Suppressor macrophage treated with lipopolysaccharide for 1 hour (primary cell): ENCODE data around the gene GFRA1.

Experiments used
- DNase-seq, 3 donors: peaks; one replicate each; pipeline ENCODE4 v3.0.0-alpha.2; 2020 to 2022

GFRA1 gene, protein sequence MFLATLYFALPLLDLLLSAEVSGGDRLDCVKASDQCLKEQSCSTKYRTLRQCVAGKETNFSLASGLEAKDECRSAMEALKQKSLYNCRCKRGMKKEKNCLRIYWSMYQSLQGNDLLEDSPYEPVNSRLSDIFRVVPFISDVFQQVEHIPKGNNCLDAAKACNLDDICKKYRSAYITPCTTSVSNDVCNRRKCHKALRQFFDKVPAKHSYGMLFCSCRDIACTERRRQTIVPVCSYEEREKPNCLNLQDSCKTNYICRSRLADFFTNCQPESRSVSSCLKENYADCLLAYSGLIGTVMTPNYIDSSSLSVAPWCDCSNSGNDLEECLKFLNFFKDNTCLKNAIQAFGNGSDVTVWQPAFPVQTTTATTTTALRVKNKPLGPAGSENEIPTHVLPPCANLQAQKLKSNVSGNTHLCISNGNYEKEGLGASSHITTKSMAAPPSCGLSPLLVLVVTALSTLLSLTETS

DNA sequence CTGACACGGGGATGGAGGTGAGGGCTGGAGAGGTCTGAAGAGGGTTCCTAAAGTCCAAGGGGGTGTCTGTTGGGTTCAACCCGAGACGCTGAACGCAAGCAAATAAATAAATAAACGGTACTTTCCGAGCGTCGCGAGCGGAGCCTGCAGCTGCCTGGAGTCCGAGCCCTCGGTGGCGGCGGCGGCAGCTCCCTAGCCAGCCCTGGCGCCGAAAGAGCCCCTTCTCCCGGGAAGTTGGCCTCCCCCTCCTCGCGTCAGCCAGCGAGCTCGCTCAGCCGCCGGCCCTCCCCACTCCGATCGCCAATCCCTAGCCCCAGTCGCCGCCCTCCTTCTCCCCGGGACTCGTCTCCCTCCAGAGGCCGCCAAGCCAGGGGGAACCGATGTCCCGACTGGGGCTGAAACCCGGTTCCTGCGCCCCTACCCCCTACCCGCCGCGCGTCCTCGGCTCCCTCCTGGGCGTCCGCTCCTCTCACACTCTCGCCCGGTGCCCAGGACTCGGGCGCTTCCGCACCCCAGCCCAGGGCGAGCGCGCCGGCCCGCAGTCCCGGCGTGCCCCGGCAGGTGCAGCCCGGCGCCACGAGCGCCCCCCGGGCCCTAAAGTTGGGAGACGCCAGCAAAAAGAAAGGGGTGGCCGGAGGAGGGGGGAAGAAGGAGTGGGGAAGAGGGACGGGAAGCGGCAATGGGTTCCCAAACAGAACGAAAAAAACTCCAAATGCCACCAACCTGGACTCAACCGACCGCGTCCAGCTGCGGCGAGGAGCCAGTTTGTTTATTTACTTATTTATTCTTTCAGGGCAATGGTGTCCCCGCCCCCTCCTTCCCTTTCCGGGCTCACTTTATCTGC is at the start of gene GFRA1:
GFRA1 (minus strand) TSS at position 767 of the 844 bp plus-strand sequence. CDS start 1,177 bp downstream, outside the sequence.
- DNase-seq, result peak in 1 of 3 donors; percentile 10

DNA sequence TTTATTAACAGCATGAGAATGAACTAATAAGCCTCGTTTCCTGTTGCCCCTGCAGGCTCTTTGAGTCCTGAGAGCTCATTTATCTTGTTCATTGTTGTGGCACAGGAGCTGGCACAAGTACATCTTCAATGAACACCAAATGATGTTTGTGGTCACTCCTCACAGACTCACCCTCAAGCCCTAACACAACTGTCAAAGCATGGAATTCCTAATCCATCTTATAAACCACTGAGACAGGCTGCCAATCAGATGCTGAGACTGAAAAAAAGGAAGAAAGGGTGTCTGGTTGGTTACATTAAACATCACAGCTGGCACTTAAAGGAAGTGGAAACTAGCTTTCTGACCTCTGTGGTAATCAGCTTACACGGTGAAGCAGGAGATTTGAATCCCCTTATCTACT is 43.5 kb upstream of the GFRA1 start:
- DNase-seq, result peak in 2 of 3 donors; percentile 0 to 3

DNA sequence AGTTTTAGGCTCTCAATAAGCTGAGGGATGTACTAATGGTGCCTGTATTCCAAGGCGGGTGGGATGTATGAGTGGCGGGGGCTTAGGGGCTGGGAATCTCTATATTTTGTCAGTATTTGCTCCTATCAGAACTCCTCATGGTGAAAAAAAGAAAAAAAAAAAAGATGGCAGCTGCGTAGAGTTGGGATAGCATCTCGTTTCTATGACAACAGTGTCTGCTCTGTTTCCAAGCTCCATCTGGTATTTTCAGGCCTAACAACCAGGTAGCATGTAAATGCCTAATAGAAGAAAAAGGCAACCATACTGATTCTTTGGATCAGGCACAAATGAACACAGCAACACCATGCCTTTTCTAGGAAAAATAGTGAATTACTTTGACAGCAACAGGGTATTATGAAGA is 39.5 kb upstream of the GFRA1 start:
- no peak for DNase-seq

DNA sequence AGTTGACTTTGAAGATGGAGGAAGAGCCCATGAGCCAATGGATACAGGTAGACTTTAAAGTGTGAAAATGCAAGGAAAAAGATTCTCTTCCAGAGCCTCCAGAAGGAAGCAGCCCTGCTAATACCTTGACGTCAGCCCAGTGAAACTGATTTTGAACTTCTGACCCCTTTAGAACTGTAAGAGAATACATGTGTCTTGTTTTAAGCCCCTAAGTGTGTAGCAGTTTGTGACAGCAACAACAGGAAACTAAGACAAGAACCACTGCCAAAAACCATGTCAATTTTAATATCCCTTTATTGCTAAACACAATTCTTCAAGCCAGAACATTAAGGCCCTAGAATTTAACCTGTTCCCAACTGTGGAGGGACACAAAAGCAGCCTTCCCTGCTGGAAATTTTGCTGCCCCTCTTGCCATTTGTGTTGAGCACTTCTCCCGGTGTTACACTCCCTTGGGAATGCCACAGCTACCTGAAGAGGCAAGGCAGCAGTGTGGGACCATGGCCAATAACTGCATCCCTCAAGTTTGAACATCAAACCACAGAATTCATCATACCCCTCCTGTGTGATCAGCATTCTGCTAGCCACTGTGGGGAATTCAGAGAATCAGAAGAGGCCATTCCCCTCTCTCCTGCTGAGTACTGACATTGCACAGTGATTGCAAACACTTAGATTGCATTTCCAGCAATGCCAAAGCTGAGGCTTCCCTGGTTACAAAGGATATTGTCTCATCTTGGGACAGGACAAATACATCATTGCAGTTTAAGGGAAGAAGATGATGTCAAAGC is 38.9 kb upstream of the GFRA1 start:
- DNase-seq, result no peak

DNA sequence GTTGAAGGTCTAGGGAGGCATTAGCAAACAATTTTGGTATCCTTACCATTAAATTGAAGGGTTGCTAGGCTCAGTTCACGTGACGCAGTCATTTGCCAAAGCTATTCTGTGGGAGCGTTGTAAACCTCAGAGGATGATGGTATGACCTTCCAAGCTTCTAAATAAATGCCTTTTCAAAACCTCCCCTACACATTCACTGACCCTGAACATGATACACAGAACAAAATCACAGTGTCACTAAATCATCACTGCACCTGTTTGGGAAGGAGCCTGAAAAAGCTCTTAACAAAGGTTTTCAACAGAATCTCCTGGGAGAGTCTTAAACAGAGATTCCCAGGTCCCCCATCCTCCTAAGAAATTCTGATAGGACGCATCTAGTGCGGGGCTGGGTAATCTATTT is 38.0 kb upstream of the GFRA1 start:
- DNase-seq, result no peak

DNA sequence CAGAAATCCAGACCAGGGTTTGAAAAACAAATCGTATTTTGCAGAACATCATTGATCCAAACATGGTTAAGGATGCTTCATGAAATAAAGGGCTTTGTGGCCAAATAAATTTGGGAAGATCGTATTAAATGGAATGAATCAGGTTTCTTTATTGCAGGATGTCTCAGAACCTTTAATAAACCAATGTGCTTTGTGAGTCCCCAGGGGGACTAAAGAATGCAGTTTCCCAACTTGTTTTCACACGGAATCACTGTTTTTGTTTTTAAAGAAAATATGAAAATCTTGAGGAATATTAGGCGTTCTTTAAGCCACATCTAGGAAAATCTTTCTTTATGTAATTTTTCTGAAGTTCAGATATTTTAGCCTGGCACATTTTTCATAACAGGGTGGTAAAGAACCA is 34.4 kb upstream of the GFRA1 start:
- DNase-seq, result no peak

DNA sequence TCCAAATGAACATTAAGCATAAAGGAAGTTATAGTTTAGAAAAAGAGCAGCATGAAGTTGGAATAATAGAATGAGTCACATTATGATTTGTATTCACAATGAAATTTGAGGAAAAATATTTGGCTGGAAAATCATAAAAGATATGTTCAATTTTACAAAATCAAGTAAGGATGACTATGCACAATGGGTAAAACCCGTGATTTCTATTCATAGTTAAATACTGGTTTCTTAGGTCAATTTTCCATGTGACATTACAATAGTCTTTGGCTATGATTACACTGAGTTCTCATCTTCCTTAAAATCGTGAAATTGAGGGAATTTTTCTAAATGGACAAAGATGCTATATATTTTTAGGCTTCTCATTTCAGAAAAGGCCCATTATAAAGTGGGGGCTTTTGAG is 33.8 kb upstream of the GFRA1 start:
- DNase-seq, result no peak

DNA sequence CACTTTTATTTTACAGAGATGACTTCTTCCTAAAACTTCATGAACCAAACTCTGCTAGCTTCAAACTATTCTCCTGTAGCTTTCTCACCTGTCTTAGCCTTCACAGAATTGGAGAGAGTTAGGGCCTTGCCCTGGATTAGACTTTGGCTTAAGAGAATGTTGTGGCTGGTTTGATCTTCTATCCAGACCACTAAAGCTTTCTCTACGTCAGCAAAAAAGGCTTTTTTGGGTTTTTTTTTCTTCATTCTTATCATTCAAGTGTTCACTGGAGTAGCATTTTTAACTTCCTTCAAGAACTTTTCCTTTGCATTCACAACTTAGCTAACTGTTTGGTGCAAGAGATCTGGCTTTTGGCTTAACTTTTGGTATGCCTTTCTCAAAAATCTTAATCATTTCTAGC is 31.9 kb upstream of the GFRA1 start:
- no peak for DNase-seq

DNA sequence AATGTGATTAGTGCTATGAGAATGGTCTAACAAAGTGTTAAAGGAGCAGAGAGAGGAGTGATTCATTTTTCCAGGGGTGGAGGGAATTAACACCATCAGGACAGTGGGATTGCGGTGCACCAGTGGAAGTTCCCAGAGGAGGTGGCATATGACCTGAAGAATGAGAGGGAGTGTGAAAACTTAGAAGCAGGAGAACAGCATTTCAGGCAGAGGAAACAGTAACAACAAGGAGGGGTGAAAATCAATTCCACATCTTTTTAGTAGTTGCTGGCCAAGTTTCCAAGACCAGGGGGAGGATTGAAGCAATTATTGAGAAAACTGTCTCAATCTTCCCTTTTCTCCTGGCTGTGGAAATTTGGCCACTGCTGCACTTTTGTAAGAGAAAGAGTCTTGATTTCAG is 27.5 kb upstream of the GFRA1 start:
- no peak for DNase-seq

DNA sequence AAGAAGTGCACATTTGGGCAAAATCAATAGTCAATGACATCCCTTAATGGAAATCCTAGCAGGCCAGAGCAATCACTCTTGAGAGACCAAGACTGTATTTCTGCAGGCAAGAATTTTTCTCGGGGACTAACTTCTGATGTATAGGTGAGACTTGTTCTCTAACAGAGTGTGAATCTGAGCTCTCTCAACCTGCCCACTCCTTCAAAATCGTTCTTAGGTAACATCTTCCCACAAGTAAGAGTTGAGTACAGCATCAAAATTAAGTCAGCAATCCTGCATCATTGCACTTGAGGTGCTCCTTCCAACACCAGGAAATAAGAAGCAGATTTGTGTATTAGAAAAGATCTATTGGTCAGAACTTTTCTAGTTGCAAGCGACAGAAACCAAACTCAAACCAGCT is 25.6 kb upstream of the GFRA1 start:
- DNase-seq, result no peak

DNA sequence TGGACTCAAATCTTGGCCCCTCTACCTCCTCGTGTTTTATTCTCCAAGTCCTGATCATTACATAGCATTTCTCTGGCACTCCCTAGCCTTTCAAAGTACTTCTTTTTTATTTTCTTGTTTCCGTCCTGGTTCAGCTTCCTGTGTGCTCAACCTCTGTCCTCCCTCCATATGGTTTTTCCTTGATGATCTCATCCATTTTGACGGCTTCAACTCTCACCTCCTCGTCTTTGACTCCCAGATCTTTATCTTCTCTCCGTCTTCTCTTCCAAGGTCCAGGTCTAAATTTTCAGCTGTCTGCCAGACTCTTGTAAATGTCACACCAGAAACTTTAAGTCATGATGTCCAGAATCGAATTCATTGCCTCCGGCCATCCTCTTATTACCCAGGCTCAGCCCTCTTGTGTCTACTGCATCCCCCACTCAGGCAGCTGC is 23.3 kb upstream of the GFRA1 start:
- DNase-seq, result no peak

DNA sequence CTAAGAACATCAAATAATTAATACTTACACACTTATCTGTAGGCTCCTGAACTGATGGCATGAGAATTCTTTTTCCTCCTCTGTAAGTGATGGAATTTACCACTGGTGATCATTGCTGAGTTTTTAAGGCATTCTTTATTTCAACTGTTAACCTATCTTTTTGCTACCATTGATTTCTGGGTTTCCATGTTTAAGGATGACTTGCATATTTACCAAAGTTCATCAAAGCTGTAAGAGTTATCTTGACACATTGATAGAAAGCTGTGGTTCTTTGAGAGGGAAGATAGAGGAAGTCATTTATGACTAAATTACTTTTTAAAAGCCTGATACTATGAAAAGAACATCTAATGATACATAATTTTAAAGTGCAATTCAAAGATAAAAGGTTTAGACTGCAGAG is 19.5 kb upstream of the GFRA1 start:
- no peak for DNase-seq

DNA sequence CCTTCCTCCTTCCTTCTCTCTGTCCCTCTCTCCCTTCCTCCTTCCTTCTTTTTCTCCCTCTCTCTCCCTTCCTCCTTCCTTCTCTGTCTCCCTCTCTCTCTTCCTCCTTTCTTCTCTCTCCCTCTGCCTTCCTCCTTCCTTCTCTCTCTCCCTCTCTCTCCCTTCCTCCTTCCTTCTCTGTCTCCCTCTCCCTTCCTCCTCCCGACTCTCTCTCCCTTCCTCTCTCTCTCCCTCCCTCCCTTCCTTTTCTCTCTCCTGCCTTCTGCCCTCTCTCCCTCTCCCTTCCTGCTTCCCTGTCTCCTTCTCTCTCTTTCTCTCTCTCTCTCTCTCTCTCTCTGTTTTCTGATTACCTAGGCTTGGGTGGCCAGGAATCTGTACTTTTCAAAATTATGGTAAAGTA is 16.6 kb upstream of the GFRA1 start:
- no peak for DNase-seq

DNA sequence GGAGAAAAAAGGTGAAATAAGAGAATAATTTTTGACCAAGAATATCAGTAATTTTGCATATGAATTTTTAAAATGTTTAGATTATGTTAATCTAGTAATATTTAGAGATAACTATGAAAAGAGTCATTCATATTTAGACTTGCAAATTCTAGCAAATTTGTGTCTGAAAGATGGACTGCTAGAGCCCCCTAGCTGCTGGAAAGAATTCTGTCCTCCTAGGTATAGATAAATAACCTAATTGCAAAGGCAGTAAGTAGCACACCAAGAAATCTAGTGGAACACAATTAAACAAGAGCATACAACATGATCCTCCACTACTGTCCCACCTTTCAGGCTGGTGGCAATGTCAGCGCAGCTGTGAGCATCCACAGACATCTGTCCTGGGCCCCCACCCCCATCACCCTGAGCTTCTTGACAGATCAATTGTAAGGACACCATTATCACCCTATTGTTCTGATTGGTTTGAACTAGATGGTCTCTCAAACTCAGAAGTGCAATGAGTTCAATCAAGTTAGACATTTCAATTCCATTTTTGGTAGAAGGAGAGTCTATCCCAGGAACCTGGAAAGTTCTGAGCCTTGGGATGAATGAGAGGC is 15.0 kb upstream of the GFRA1 start:
- peak; percentile 31 to 59 (median 53) for DNase-seq

DNA sequence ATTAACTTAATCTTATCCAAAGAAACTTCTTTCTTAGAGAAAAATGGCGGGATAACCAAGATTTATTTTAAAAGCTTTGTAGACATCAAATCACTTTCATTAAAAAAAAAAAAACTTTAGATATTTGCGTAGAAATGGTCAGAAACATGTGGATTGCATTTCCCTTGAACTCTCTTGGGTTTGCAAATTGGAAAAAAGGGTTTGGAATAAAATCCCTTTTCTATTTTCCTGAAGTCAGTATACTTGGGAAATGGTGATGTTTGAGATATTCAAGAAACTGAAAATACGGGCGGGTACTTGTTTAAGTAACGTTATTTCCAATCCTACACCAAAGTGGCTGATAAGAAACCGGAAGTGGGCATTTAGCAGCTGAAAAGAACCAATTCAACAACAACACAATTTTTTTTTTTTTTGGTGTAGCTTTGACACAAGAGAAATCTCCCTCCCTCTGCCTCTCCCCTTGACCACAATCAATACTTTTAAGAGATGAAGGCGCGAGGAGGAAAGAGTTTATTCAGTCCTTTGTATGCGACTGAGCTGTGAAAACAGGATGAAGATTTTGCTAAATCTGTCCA is 13.7 kb upstream of the GFRA1 start:
- DNase-seq, result no peak

DNA sequence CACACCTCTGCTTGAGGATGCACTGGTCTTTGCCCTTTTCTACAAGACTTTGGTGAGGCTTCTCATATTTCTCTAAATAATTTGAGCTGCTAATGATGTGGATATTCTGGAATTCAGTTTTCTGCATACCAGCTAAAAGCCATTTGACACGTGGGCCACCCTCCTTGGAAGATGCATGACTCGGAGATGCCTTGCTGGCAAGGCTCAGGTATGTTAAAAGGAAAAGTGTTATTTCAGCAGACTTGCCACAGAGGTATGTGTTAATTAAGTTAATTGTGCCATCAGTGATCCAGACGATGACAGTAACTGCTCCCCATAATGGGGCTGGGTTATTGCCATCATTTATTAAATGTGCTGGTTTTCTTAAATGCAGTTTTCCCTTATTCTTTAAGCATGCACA is 8.8 kb upstream of the GFRA1 start:
- DNase-seq, result no peak

DNA sequence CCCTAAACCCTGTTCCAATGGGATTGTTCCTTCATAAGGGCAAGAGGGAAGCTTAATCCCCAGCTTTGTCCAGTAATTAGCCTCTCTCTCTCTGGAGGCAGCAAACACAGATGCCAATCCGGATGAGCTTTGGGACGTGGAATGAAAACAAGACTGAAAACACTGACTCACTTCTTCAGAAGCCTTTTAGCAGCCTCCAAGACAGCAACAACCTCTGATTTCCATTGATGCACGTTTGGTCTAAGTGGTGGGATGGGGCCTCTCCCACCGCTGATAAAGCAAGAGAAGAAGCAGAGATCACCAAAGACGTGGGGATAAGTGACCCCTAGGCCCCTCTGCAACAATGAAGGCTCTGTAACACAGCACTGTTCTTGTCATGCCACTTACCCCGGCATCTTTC is 5.8 kb upstream of the GFRA1 start:
- DNase-seq, result no peak

DNA sequence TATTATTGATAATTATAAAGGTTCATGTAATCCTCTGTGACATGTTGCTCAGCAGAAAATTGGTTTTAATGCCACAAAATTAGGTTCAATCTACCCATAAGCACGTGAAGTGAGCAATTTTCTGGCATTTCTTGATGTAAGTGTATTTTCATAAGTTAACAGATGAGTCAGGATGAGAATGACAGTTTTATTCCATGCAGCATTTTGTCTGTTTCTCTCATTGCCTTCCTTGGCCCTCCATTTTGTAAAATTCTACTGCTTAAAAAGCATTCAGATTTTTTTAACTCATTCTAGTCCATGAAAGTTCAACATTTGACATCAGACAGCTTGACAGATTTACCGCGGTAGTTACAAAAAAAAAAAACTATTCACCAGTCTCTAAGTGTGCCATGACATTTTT is 4.0 kb upstream of the GFRA1 start:
- no peak for DNase-seq

DNA sequence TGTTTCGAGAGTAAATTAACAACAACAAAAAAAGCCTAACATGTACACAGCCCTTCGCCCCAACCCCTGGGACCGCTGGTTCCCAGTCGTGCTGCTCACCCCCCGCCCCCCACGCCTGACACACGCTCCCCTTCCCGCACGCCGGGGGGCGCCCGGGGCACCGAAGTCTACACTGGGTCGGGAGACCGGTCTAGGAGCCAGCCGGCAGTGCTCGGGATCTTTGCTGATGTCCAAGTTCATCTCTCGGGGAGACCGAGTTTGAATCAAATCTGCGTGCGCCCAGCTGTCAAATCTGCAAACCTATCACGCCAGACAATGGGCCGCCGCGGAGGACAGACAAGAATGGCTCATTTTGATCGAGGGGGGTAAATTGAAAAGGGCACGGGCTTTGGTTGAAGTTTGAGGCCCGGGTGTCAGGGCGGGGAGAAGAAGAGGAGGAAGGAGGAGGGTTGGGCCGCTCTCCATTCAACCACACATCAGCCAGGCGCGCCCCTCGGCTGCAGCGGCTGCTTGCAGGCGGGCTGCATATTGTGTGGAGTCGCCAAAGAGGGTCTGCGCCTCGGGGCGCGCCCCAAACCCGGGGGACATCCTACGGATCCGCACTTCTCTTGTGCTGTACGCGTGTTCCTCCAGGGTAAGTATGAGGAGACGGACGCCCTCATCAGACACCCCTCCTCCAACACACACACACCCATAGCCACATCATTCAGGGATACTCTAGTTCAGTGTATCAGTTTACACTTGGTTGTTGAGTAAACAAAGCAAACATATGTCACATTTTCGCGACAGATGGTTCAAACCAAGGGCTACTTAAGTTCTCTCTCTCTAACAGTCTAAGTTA is 1.3 kb upstream of the GFRA1 start:
- no peak for DNase-seq

DNA sequence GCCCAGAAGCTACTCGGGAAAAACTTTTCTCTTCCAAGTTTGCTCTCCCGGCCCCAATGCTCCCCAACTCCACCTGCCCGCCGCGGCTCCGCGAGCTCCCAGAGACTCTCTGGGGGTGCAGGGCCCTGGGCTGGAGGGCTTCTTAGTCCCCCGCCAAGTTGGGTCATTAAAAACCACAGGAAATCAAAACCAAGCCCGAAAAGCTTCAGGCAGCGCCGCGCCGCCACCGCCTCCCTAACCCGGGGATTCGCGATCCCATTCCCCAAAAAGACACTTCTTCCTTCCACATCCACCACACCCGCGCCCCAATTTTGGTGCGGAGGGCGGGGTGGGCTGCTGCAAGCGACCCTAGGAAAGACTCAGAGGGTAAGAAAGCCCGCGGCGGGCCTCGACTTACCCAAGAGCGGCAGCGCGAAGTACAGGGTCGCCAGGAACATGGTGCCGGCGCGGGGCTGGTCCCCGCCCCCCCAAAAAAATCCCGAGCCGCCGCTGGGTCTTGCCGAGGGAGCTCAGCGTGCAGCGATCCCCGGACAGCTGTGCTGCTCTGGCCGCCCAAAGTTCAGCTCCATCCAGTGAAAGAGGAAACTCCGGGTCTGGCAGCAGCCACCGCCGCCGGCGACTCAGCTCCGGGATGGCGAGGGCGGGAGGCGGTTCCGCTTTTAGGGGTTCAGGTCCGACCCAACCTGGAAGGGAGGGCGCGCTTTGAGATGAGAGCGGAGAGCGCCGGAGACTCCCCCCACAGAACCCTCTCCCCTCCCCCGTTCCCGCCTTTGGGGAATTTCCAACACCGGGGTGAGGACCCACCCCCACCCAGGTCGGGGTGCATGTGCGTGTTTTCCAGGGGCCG is 1.2 kb downstream of the GFRA1 start:
- DNase-seq, result peak; percentile 52 to 77 (median 52)
